ENCODE measurements around the gene GALNT9.

Gene GALNT9

DNA sequence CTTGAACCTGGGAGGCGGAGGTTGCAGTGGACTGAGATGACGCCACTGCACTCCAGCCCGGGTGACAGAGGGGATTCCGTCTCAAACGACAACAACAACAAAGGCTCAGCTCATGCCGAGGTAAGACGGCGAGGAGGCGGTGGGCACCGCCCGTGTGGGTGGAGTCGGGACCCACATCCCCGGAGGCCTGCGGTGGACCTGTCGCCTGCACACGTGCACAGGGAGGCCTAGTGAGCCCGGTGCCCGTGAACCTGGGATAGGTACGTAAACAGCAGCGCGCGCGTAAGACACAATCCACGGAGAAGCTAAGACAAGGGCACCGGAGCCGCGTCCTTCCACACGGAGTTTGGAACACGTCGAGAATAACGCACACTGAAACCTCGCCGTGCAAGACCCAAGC is 78.7 kb downstream of the GALNT9 start:
- TF ChIP-seq, protein P1, sequence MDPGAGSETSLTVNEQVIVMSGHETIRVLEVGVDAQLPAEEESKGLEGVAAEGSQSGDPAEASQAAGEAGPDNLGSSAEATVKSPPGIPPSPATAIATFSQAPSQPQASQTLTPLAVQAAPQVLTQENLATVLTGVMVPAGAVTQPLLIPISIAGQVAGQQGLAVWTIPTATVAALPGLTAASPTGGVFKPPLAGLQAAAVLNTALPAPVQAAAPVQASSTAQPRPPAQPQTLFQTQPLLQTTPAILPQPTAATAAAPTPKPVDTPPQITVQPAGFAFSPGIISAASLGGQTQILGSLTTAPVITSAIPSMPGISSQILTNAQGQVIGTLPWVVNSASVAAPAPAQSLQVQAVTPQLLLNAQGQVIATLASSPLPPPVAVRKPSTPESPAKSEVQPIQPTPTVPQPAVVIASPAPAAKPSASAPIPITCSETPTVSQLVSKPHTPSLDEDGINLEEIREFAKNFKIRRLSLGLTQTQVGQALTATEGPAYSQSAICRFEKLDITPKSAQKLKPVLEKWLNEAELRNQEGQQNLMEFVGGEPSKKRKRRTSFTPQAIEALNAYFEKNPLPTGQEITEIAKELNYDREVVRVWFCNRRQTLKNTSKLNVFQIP (CRISPR knock-in tag; IDR thresholded peaks at IDR 0.05; ENCODE audit: borderline replicate concordance, low read depth): no peak
- no peak for TF ChIP-seq OSR1 (CRISPR knock-in tag; IDR thresholded peaks at IDR 0.05)
- no peak for TF ChIP-seq ZFP30 (CRISPR knock-in tag; IDR thresholded peaks at IDR 0.05)
- TF ChIP-seq, protein P2, sequence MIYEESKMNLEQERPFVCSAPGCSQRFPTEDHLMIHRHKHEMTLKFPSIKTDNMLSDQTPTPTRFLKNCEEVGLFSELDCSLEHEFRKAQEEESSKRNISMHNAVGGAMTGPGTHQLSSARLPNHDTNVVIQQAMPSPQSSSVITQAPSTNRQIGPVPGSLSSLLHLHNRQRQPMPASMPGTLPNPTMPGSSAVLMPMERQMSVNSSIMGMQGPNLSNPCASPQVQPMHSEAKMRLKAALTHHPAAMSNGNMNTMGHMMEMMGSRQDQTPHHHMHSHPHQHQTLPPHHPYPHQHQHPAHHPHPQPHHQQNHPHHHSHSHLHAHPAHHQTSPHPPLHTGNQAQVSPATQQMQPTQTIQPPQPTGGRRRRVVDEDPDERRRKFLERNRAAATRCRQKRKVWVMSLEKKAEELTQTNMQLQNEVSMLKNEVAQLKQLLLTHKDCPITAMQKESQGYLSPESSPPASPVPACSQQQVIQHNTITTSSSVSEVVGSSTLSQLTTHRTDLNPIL (CRISPR knock-in tag; IDR thresholded peaks at IDR 0.05; ENCODE audit: low read depth): no peak
- no peak for TF ChIP-seq ZNF565 (CRISPR knock-in tag; conservative IDR thresholded peaks at IDR 0.05; ENCODE audit: low read depth)
- TF ChIP-seq ESRRG (CRISPR knock-in tag; IDR thresholded peaks at IDR 0.05): no peak
- no peak for TF ChIP-seq ZFP3 (CRISPR knock-in tag; IDR thresholded peaks at IDR 0.05)
- TF ChIP-seq, protein P3, sequence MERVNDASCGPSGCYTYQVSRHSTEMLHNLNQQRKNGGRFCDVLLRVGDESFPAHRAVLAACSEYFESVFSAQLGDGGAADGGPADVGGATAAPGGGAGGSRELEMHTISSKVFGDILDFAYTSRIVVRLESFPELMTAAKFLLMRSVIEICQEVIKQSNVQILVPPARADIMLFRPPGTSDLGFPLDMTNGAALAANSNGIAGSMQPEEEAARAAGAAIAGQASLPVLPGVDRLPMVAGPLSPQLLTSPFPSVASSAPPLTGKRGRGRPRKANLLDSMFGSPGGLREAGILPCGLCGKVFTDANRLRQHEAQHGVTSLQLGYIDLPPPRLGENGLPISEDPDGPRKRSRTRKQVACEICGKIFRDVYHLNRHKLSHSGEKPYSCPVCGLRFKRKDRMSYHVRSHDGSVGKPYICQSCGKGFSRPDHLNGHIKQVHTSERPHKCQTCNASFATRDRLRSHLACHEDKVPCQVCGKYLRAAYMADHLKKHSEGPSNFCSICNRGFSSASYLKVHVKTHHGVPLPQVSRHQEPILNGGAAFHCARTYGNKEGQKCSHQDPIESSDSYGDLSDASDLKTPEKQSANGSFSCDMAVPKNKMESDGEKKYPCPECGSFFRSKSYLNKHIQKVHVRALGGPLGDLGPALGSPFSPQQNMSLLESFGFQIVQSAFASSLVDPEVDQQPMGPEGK (CRISPR knock-in tag; IDR thresholded peaks at IDR 0.05; ENCODE audit: borderline replicate concordance): no peak
- TF ChIP-seq, protein P4, sequence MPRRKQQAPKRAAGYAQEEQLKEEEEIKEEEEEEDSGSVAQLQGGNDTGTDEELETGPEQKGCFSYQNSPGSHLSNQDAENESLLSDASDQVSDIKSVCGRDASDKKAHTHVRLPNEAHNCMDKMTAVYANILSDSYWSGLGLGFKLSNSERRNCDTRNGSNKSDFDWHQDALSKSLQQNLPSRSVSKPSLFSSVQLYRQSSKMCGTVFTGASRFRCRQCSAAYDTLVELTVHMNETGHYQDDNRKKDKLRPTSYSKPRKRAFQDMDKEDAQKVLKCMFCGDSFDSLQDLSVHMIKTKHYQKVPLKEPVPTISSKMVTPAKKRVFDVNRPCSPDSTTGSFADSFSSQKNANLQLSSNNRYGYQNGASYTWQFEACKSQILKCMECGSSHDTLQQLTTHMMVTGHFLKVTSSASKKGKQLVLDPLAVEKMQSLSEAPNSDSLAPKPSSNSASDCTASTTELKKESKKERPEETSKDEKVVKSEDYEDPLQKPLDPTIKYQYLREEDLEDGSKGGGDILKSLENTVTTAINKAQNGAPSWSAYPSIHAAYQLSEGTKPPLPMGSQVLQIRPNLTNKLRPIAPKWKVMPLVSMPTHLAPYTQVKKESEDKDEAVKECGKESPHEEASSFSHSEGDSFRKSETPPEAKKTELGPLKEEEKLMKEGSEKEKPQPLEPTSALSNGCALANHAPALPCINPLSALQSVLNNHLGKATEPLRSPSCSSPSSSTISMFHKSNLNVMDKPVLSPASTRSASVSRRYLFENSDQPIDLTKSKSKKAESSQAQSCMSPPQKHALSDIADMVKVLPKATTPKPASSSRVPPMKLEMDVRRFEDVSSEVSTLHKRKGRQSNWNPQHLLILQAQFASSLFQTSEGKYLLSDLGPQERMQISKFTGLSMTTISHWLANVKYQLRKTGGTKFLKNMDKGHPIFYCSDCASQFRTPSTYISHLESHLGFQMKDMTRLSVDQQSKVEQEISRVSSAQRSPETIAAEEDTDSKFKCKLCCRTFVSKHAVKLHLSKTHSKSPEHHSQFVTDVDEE (CRISPR knock-in tag; IDR thresholded peaks at IDR 0.05): no peak
- no peak for TF ChIP-seq GLIS3 (CRISPR knock-in tag; IDR thresholded peaks at IDR 0.05)
- no peak for TF ChIP-seq CSDC2 (CRISPR knock-in tag; IDR thresholded peaks at IDR 0.05)
- TF ChIP-seq PPARA (CRISPR knock-in tag; IDR thresholded peaks at IDR 0.05; ENCODE audit: borderline replicate concordance): no peak
- TF ChIP-seq ZC3H10 (CRISPR knock-in tag; IDR thresholded peaks at IDR 0.05): no peak
- no peak for ATAC-seq

GRCh38 chr12:132249689-132250478 is 79.5 kb downstream of the GALNT9 start:
- ATAC-seq: no peak
- TF ChIP-seq, protein P3 (CRISPR knock-in tag; IDR thresholded peaks at IDR 0.05; ENCODE audit: borderline replicate concordance): no peak
- TF ChIP-seq OSR1 (CRISPR knock-in tag; IDR thresholded peaks at IDR 0.05) (no peak), ZC3H10 (CRISPR knock-in tag; IDR thresholded peaks at IDR 0.05) (no peak), ARNTL (CRISPR knock-in tag; IDR thresholded peaks at IDR 0.05; ENCODE audit: borderline replicate concordance, low read depth) (no peak), ISL1 (CRISPR knock-in tag; IDR thresholded peaks at IDR 0.05) (no peak), PPARA (CRISPR knock-in tag; IDR thresholded peaks at IDR 0.05; ENCODE audit: borderline replicate concordance) (no peak), RARB (CRISPR knock-in tag; IDR thresholded peaks at IDR 0.05) (no peak), CSRNP3 (CRISPR knock-in tag; IDR thresholded peaks at IDR 0.05) (no peak), BACH2 (CRISPR knock-in tag; IDR thresholded peaks at IDR 0.05; ENCODE audit: borderline replicate concordance) (no peak), ZNF8 (CRISPR knock-in tag; IDR thresholded peaks at IDR 0.05) (no peak), CSDC2 (CRISPR knock-in tag; IDR thresholded peaks at IDR 0.05) (no peak), GLIS3 (CRISPR knock-in tag; IDR thresholded peaks at IDR 0.05) (no peak), TOX (CRISPR knock-in tag; IDR thresholded peaks at IDR 0.05; ENCODE audit: borderline replicate concordance) (no peak)
- TF ChIP-seq, protein P2 (CRISPR knock-in tag; IDR thresholded peaks at IDR 0.05; ENCODE audit: low read depth): no peak
- TF ChIP-seq, protein P4 (CRISPR knock-in tag; IDR thresholded peaks at IDR 0.05): no peak
- TF ChIP-seq, protein P1 (CRISPR knock-in tag; IDR thresholded peaks at IDR 0.05; ENCODE audit: borderline replicate concordance, low read depth): no peak
